ENCODE measurements around the gene TMEM82.

Gene TMEM82

DNA sequence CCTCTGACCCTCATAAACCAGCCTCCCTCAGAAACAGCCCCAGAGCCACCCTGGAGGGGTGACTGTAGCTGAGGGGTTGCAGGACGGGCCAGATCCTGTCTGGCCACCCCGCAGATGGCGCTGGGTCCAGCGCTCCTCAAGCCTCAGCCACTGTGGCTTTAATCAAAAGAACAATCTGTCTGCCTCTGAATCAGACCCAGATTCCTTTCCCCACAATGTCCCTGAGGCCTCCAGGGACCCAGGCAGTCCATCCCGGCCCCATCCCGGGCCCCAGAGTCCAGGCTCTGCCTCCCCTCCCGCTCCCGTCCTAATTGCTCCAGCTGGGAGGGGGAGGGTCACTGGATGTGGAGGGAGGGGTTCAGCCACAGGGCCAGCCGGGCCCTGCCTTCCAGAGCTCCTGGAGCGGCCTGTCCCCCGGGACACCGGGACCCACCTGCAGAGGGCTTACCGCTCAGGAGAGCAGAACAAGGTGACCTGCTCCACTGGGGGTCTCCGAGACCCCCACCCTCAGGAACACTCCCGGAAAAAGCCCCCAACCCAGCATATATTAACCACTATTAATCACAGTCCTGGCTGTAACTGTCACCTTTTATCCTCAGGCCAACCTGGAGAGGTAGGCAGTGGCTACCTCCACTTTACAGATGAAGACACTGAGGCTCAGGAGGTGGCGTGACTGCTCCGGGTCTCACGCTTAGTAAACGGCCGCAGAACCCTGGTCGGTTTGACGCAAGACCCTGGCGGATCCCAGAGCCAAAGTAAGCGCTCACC is 15.5 kb downstream of the TMEM82 start:
- no peak for DNase-seq

DNA sequence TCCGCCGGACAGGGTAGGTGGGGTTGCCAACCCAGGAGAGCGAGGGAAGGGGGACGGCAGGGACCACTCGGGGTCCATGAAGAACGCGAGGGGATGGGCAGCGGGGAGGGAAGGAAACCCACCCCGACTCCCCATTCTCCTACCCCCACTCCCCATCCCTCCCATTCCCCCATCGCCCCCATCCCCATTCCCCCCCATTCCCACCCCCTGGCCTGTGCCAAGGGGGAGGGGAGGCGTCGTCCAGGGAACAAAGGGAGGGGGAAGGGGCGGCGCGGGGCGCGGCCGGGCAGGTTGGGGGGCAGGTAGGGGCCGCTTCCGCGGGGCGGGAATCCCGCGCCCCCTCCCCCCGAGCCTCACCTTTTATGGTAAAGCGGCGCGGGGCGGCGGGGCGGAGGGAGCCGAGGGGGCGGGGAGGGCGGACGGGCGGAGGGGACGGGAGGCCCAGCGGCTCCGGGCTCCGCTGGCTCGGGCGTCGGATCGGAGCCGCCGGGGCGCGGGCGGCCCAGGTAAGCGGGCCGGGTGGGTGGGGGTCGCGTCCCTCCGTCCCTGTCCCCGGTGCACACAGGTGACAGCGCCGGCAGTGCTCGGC is 16.1 kb downstream of the TMEM82 start, which contains the start of gene FBLIM1:
FBLIM1 (plus strand) TSS at position 453 of the 589 bp plus-strand sequence. CDS start 6,189 bp downstream, outside the sequence.
- DNase-seq = no peak

DNA sequence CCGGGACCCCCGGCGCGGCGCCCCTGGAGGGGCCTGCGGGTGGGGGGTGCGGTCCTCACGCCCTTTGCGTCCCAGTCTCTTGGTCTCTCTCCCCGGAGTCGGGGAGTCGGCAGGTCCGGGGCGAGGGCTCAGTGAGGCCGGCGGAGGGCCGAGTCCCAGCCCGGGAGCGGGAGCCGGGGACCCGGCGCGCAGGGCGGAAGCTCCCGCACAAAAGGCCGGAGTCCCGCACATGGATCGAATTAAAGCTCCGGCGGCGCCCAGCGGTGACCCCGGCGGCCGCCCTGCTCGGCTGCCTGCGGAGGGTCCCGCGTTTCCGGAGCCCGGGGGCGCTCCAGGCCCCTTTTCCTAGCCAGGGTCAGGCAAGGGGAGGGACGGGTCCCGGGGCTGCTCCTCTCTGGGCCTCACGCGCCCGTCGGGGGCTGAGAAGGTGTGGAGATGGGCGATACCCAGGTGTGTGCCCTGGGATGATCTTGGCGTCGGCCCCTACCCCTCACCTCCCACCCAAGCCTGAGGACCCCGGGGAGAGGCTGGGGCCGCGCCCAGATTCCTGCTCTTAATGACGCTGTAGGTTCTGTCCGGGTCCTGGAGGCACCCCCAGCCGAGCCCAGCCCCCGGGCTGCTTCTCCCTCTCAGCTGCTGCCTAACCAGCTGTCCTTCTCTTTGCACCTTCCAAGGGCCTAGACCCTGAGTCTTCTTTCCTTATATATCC is 16.8 kb downstream of the TMEM82 start:
- no peak for DNase-seq

DNA sequence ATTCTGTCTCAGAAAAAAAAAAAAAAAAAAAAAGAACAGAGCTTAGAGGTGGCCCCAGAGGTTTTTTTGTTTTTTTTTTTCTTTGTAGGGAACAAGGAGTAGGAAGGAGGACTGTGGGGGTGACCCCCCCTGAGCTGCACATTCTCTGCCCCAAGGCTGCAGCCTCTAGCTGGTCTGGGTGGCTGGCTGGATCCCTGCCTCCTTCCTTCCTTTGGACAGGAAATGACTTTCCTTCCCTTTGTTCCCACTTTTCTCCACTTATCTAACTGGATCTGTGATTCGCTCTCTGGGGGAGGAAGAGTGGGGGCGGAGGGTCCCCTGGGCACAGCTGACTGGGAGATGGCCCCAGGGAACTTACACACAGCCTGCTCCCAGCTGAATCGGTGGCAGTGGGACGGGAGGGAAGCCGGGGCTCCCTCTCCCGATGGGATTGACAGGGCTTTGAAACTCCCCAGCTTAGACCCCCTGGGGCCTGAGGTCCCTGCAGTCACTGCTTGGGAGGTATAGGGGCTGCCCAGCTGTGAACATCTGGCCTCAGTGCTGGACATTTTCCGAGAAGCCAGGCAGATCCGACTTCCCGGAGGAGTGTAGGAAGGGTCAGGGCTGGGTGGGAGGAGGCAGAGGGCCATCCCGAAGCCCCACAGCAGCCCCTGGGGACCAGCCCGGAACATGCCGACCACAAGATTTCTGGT is 18.4 kb downstream of the TMEM82 start:
- no peak for DNase-seq

DNA sequence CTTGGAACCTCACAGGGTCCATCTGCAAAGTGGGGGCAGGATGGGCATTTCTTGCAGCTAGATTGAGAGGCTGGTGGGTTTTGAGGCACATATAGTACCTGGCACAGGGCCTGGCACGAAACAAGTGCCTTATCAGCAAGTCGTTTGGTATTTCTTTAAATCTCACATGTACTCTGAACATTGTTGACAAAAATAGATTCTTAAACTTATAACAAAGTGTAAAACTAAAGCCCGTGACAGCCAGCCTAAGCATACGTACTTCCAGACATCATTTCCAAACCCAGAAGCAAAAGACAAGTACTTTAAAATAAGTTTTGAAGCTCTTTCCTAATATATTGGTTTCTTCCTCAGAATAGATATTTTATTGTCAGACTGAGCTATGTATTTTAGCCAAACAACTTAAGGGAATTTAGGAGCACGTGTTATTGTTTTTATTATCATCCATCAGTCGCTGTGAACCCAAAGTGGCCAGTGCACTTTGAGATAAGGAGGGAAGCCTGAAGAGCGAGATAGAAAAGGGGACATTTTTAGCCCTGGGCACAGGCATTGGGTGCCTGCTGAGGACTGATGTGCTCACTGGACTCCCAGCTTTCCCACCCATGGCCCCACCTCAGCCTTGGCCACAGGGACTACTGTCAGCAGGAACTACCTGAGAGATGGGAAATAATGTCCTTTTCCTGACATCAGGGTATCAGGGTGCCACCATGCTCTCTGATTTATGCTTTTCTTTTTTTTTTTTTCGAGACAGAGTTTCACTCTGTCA is 19.2 kb downstream of the TMEM82 start:
- DNase-seq = no peak

DNA sequence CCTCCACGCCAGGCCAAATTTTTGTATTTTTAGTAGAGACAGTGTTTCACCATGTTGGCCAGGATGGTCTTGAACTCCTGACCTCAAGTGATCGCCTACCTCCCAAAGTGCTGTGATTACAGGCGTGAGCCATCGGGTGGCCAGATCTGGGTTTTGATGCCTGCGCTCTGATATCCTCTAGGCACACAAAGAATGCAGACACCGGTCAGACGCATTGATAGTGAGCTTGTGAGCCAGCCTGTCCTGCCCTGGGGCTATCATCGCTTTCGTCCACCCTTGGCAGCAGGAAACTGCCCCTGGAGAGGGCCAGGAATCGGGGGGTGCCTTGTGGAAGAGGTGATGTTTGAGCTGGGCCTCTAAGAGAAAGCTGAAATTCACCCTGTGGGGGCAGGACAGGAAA is 20.2 kb downstream of the TMEM82 start:
- DNase-seq = no peak

DNA sequence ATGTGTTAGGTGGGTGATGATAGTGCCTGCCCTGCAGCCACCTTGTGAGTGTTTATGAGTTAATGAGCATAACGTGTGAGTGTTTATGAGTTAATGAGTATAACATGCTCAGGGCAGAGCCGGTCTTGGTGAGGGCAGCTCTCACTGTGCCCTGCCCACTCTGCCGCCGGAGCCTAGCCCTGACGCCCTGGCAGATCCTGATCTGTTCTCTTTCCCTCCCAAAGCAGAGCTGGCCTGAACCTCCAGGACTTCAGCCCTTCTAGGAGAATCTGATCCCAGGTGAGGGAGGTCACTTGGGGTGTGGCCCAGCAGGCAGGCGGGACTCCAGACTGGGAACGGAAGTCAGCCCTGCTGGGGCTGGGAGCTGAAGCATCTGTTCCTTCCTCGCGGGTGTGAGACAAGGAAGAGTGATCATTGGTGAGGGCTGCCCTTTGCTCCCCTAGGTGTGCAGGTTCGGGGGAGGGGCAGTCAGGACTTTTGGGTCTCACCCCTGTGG is 22.0 kb downstream of the TMEM82 start:
- no peak for DNase-seq

DNA sequence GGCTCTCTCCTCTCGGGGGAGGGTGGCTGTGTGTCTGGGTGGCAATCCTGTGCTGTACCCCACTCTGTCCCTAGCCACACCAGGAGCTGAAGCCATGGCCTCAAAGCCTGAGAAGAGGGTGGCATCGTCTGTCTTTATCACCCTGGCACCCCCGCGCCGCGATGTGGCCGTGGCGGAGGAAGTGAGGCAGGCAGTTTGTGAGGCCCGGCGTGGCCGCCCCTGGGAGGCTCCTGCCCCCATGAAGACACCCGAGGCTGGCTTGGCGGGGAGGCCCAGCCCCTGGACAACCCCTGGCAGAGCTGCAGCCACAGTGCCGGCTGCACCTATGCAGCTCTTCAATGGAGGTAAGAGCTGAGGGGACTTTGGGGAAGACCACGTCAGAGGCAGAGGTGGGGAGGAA is 22.6 kb downstream of the TMEM82 start:
- DNase-seq = no peak

DNA sequence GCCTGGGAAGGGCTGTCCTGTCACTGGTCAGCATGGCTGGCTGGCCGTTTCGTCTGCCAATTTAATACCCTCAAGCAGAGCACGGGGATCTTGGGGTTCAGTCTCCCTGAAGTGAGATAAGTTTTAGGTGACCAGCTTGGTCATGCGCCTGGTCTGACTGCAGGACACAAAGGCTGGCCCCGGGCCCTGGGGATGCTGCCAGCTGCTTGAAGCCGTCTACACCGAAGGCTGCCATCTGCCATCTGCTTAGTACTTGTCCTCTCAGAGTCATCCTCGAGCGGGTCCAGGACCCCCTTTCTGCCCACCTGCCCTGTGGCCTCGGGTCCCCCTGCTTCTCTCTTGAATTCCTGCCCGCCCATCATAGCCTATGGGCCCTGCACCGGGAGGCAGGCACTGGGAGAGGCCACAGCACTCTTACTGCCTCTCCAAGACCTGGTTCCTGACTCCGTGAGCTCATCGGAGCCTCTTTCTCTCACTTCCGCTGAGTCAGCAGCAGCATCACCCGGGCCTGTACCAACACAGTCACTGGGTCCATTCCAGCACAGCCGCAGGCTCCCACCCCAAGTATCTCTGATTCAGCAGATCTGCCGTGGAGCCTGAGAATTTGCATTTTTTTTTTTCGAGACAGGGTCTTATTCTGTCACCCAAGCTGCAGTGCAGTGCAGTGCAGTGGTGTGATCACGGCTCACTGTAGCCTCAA is 23.3 kb downstream of the TMEM82 start:
- no peak for DNase-seq

DNA sequence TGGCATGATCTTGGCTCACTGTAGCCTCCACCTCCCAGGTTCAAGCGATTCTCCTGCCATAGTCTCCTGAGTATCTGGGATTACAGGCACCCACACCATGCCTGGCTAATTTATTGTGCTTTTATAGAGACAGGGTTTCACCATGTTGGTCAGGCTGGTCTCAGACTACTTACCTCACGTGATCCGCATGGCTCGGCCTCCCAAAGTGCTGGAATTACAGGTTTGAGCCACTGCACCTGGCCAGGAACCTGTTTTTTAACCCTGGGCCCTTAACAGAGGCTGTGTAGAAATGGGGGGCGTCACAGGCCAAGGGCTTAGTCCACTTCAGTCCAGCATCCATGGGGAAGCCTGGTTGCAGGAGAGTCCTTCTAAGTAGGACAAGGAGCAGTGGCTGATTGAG is 25.6 kb downstream of the TMEM82 start:
- no peak for DNase-seq

DNA sequence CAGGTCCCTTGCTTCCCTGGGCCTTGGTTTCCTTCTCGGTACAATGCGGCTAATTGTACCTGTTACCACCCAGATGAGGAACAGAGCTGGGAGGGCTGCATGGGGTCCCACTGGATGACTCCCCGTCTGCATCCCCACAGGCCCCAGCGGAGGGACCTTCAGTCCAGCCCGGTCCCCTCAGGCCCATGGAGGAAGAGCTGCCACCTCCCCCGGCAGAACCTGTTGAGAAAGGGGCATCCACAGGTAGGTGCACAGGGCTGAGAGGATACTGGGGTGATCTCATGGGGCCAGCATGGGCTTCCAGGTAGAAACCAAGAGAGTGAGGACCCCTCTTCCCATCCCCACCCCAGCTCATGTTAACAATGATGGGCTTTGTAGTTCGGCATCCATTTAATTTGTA is 26.1 kb downstream of the TMEM82 start:
- DNase-seq = no peak

DNA sequence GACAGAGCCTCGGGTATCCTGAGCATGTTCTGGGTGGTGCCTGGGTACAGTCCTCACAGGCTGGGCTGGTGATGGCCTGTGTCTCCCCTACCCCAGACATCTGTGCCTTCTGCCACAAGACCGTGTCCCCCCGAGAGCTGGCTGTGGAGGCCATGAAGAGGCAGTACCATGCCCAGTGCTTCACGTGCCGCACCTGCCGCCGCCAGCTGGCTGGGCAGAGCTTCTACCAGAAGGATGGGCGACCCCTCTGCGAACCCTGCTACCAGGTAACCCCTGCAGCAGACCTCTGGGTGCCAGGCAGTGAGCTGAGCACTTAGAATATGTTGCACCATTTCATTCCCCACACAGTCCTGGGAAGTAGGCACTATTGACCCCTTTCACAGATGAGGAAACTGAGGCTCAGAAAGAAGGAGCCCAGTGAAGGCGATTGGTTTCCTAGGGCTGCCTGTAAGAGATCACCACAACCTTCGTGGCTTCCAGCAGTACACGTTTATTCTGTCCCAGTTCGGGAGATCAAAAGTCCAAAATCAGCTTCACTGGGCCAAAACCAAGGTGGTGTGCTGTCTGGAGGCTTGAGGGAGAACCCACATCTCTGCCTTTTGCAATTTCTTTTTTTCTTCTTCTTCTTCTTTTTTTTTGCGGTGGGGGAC is 28.1 kb downstream of the TMEM82 start:
- DNase-seq = no peak

DNA sequence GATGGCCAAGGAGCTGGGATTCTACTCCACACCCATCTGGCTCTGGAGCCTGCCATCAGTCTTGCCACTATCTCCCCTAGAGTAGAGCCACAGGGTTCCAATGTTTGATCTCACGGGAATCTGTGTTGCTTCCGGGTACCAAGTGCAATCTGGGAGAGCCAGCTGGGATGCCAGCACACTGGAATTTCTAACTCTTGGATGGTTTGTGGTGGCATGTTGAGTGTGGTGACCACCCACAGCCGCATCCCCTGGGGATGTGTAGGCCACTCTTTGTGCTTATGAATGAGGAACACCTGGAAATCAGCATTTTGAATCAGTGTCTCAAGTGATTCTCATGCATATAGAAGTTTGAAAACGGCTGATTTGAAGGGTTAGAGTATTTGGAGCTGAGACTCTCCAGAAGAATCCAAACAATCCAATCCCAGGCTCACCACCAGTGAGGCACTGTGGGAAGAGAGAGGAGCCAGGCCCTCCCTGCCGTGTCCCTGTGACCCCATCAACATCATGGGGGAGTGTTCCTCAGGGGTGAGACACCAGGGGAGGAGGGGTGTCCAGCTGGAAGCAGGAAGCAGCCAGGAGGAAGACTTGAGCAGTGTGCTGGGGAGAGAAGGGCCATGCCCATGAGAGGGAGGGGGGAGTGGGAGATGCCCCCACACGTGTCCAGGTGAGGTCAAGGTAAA is 29.7 kb downstream of the TMEM82 start:
- no peak for DNase-seq

DNA sequence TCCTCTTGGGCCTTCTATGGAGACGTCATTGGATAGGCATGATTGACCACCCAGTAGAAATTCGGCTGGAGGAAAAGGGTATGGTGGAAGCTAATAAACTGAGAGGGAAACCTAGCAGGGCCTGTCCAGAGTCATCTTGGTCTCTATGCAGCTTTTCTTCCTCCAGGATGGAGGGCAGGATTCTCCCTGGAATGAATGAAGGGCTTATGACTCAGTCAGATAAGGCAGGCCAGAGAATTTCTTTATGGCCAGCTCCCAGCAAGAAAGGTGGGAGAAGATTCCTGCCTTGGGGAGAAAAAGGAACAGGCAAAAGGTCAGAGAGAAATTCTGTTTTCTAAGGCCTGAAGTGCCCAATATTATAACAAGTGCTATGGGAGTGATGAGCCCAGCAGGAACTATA is 33.4 kb downstream of the TMEM82 start:
- DNase-seq = no peak

DNA sequence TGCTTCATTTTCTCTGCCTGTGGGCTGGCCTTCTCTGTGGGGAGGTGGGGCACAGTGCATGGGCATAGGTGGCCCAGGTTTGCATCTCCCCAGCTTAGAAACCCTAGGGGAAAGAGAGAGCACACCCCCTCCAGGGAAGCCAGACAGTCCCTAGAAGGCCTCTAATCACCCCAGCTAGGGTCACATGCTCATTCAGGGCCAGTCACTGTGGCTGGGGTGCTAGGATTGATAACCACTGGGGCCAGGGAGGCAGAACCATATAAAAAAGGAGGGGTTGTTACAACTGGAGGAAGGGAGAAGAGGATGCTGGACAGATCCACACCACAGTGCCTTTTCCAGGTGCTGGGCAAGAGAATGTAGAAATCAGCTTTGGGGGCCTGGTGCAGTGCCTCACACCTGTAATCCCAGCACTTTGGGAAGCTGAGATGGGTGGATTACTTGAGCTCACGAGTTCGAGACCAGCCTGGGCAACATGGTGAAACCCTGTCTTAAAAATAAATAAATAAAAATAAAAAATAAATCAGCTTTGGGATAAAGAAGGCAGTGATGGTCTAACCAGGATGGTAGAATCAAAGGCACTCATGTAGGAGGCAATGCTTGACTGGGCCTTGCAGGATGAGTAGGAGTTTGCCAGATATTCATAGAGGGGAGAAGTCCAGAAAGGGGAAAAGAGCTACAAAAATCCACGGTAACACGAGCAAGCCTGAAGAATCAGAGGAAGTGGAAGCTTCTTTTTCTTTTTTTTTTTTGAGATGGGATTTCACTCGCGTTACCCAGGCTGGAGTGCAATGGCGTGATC is 35.8 kb downstream of the TMEM82 start:
- no peak for DNase-seq

DNA sequence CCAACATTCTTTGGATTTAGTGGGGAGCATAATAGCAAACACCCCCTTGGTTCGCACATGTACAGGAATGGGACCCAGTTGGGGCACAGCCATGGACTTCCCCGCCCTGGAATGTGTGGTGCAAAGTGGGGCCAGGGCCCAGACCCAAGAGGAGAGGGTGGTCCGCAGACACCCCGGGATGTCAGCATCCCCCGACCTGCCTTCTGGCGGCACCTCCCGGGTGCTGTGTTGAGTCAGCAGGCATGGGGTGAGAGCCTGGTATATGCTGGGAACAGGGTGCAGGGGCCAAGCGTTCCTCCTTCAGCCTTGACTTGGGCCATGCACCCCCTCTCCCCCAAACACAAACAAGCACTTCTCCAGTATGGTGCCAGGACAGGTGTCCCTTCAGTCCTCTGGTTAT is 43.4 kb downstream of the TMEM82 start:
- DNase-seq = no peak

DNA sequence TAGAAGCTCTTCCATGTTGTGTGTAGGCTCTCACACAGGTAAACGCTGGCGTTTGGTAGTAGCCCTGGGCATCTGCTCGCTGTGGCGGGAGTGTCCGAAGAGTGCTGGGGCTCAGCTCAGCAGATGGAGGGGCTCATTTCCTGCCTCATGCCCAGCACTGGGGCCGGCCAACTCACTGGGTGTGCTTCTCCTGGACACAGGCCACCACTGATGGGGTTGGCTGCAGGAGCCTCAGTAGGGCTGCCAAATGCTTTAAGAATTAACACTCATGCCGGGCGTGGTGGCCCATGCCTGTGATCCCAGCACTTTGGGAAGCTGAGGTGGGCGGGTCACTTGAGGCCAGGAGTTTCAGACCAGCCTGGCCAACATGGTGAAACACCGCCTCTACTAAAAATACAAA is 44.3 kb downstream of the TMEM82 start:
- no peak for DNase-seq

DNA sequence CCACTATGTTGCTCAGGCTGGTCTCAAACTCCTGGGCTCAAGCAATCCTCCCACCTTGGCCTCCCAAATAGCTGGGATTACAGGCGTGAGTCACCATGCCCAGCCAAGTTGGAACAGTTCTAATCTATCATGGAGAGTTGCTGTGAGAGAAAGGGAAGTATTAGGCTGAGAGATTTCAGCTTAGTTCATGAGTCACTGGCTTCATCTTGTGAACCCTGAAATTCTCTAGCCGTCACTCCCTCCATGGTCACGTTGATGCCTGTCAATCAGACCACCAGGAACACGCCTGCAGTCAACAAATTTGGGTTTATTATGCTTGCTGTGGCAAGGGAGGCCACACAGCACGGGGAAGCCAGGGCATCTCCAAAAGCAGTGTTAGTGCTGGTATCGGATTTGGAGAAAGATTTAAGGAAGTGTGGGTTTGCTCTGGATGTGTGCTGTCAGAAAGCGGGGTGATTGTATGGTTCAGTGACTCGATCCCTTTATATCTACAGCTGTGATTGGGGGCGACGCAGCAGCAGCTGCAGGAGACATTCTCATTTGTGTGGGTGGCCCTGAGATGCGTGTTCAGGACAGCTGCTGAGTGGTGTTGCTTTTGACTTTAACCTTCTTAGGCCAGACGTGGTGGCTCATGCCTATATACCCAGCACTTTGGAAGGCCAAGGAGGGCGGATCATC is 46.5 kb downstream of the TMEM82 start:
- DNase-seq = no peak

DNA sequence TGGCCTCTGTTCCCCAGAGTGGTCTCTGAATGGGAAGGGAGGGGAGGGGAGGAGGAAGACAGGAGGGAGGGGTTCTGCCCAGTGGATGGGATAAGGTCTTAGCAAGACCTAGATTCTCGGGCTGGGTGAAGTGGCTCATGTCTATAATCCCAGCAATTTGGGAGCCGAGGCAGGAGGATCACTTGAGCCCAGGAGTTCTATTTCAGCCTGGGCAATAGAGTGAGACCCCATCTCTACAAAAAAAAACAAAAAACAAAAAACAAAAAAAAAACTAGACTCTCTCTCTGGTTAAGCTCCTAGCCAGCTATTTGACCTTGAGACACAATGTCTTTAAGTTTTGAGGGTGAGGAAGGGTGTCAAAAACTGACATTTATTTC is 53.8 kb downstream of the TMEM82 start:
- no peak for DNase-seq

Data from NCI-H187 treated with DMSO at 0.1 percent for 48 hours (cell line).